IMR-90 (cell line): ENCODE data around the gene OGT.

Experiments used
- CEBPB ChIP-seq: IDR thresholded peaks from 2 replicates; pipeline ENCODE4 v1.6.1; 2012; ENCODE audit warnings: low read depth, low read length, improper control_type of control experiment
- CTCF ChIP-seq: conservative IDR thresholded peaks from 2 replicates; pipeline ENCODE4 v1.5.1; 2012; ENCODE audit warnings: mild to moderate bottlenecking, low read depth, low read length, improper control_type of control experiment
- ELK1 ChIP-seq: fragments of 150-350 bp; IDR thresholded peaks from 2 replicates; pipeline ENCODE4 v1.6.1; 2016; ENCODE audit warnings: low read depth, mild to moderate bottlenecking, low read length, moderate library complexity, borderline replicate concordance
- FOS ChIP-seq: fragments of 150-350 bp; IDR thresholded peaks from 2 replicates; pipeline ENCODE4 v1.6.1; 2016; ENCODE audit warnings: low read depth, low read length
- MXI1 ChIP-seq: IDR thresholded peaks from 2 replicates; pipeline ENCODE4 v1.6.1; 2012; ENCODE audit warnings: low read depth, mild to moderate bottlenecking, low read length, moderate library complexity, borderline replicate concordance
- NFE2L2 ChIP-seq: fragments of 150-350 bp; IDR thresholded peaks from 2 replicates; pipeline ENCODE4 v1.6.1; 2016; ENCODE audit warnings: low read depth, mild to moderate bottlenecking, low read length
- POLR2A ChIP-seq: IDR thresholded peaks from 2 replicates; pipeline ENCODE4 v1.6.1; 2012; ENCODE audit warnings: mild to moderate bottlenecking, low read depth, low read length
- RAD21 ChIP-seq: IDR thresholded peaks from 2 replicates; pipeline ENCODE4 v1.6.1; 2012; ENCODE audit warnings: low read length, improper control_type of control experiment

- TF ChIP-seq CTCF (no peak), POLR2A (no peak), RAD21 (no peak), NFE2L2 (no peak), FOS (no peak), ELK1 (no peak), MXI1 (no peak), CEBPB (peak; percentile 55; the same call in 1 of the 2 replicates)
Observed at GRCh38 chrX:71525316-71525715, 7.6 kb upstream of the OGT start.
